GM23248 (cell line): ENCODE measurements around the gene HLCS.

Source experiments
- EZH2 ChIP-seq: fragments of 200-600 bp; sonication (generic); IDR thresholded peaks from 2 replicates; pipeline ENCODE4 v1.6.1; 2018; ENCODE audit warnings: antibody characterized with exemption, mild to moderate bottlenecking; ENCODE audit not compliant: insufficient read depth, poor library complexity, severe bottlenecking
- EZH2phosphoT487 ChIP-seq: fragments of 200-600 bp; sonication (generic); IDR thresholded peaks from 2 replicates; pipeline ENCODE4 v1.6.1; 2018; ENCODE audit warnings: antibody characterized with exemption, moderate library complexity, mild to moderate bottlenecking, low read depth; ENCODE audit not compliant: insufficient read depth

DNA sequence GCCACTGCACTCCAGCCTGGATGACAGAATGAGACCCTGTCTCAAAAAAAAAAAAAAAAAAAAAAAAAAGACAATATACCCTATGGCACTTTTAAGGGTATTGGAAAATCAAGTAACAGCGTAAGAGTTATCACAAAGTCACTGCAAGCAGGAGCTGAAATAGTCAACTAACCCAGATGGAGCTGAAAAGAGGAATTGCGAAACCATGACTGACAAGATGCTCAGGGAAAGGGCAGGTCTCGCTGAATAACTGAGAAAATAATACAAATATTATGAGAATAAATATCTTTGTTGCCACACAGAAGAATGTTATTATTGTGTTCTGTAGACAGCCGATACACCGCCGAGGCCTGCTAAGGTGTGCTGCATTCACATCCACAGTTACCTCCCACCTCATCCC lies 17.8 kb downstream of the HLCS start:
- TF ChIP-seq EZH2phosphoT487 (no peak), EZH2 (no peak)
